Measurements from ENCODE around the gene LRMDA.

LRMDA gene

DNA sequence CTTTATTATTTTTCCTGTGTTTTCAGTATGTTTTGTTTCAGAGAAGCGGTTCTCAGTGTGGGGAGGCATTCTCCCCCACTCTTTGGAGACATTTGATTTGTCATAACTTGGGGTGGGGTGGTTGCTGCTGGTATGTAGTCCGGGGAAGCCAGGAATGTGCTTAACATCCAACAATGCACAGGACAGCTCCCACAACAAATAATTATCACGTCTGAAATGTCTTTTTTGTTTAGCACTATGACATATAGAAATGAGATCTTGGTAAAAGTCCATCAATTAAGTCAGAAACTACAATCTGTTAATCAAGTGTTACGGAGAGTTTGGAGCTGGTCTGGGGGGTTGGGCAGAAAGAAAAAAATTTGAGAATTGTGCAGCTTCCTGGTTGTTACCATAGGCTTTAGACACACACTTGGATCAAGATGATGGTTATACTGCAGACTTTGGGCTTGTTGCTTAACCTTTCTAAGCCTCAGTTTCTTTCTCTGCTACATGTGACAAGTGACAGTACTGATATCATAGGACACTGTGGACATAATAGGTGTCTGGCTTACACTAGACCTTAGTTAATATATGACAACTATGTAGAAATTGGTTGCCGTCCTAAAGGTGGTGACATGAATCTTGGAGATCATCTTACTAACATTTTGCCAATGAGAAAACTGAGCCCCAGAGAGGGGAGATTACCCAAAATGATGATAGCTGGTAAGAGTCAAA is 113.7 kb downstream of the LRMDA start:
- DNase-seq: no peak

DNA sequence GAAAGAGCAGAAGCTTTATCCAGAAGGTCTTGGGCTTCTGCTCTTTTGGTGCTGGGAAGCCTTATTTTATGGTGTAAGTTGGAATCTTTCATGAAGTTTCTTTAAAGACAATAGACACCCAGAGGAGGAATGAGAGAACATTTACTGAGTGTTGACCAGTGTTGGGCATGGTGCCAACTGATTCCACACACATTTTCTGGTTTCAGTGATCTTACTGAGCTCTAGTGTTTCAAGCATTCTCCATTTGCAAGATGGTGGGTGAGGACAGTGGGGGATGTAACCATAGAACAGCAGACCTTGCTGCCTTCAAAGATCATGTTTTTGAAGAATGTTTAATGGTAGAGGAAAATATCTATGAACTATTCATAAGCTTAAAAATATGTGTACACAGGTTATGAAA is 114.6 kb downstream of the LRMDA start:
- in situ Hi-C loops (cut with MboI; ENCODE audit: low pct_unique_long_range_greater_than_20kb, low sequenced_read_pairs): no loop called here
- DNase-seq: no peak

More for the DNA sequence above, 113.7 kb downstream of the LRMDA start:
- in situ Hi-C loops (cut with MboI; ENCODE audit: low pct_unique_long_range_greater_than_20kb, low sequenced_read_pairs): no loop called here

DNA sequence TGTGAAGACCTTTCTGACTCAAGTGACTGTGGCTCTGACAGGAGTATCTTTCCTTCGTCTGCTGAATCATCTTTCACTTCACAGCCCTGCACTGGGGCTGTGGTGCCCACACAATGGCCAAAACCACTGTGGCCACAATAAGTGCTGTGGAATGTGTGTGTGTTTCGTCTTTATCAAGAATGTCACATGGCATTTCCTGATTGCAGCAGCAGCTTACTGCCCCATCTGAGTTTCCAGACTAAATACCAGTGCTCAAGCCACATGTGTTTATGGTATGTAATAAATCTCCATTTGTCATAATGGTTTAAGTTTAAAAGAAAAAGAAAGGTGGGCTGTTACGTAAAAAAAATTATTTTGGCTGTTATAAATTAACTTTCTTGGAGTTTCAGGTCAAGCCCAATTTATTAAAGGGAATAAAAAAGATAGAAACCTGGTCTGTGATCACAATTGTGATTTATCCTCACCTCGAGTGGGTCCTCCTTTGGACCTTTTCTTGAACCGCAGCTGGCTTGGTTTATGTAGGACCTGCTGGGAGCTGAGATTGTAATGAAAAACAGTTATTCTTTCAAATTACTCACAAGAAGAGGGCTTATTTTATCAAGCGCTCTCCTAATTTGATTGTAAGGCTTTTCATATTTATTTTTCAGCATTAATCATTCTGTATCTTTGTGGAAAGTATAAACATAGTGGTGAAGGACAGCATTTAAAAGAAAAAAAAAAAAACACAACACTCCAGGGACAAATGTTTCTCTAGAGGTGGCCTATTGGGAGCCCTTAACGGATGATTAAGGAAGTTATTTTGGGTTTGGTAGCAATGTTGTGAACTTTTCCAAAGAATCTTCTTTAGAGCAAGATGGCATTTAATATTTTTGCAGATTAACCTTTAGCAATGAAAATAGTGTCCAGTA is 116.2 kb downstream of the LRMDA start:
- DNase-seq: peak; percentile 73
- in situ Hi-C loops (cut with MboI; ENCODE audit: low pct_unique_long_range_greater_than_20kb, low sequenced_read_pairs): no loop called here

DNA sequence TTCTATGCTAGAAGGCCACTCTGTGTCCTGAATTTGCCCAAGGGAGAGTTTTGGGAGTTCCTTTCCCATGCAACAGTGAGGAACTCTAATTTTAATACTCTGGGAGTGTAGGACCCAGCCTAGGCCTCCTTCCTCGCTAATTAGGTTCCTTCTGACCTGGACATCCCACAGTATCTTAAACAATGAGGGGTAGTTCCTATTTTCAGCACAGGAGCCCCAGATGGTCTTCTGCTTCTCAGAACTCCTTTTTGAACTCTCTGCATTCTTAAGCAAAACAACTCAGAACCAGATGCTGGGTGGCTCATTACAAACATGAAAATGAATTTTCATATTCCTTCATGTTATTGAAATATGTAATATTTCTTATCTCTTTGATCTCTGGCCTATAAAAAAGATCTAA is 116.9 kb downstream of the LRMDA start:
- peak; percentile 39 for DNase-seq
- in situ Hi-C loops (cut with MboI; ENCODE audit: low pct_unique_long_range_greater_than_20kb, low sequenced_read_pairs): no loop called here

DNA sequence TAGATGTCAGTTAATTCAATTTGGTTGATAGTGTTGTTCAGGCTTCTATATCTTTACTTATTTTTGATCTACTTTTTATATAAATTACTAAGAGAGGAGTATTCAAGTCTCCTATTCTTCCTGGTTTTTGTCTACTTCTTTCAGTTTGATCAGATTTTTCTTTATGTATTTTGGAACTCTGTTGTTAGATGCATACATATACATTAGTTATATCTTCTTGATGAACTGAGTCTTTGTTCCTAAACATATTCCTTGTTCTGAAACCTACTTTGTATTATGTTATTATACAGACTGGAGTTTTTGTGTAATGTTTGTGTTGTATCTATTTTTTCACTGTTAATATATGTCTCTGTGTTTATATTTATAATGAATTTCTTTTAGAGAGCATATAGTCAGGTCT is 118.8 kb downstream of the LRMDA start:
- in situ Hi-C loops (cut with MboI; ENCODE audit: low pct_unique_long_range_greater_than_20kb, low sequenced_read_pairs): no loop called here
- no peak for DNase-seq

DNA sequence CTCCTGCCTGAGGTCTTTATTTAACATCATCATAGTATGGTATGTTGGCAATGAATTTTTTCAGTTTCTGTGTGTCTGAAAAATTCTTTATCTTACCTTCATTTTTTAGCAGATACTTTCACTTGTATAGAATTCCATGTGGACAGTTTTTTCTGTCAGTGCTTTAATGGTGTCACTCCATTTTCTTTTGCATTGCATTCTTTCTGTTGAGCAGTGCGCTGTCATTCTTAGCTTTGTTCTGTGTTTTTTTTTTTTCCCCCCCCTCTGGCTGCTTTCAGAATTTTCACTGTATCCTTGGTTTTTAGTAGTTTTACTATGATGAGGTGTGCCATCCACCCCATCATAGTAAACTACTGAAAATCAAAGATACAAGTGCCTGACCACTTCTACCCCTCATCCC is 120.7 kb downstream of the LRMDA start:
- in situ Hi-C loops (cut with MboI; ENCODE audit: low pct_unique_long_range_greater_than_20kb, low sequenced_read_pairs): no loop called here

DNA sequence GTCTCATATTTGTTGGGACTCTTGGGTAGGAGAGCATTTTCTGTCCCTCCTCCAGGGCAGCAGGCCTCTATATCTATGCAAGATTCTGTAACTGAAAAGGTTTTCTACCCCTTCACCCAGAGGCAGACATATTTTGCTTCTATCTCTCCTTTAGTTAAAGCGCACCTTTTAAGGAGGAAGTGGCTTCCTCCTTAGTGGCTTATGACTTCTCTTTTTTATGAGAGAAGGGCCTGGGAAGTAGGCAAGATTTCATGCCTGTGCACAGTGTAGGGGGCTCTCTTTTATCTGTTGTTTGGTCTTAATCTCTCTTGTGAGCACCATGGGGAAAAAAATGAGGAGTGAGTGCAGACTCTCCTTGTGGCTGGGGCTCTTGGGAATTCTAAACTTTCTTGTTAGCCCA is 122.1 kb downstream of the LRMDA start:
- DNase-seq: peak; percentile 62
- in situ Hi-C loops (cut with MboI; ENCODE audit: low pct_unique_long_range_greater_than_20kb, low sequenced_read_pairs): no loop called here

More for the DNA sequence above, 120.7 kb downstream of the LRMDA start:
- DNase-seq: no peak

DNA sequence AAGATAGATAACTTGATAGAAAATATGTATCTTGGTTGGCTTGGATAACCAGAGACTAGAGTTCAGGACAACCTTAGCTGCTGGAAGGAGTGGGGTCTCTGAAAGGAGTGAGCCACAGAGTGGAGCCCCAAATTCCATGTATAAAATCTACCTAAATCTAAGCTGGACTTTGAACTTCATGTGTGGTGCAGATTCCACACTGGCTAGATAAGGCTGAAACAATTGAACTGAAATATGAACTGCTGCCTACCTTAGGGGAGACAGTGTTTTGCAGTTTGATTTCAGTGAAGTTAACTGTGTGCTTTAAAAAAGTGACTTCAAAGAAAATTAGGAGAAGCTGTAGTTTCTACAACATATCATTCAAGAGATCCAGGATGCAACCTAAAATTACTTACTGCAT is 123.9 kb downstream of the LRMDA start:
- DNase-seq: no peak
- in situ Hi-C loops (cut with MboI; ENCODE audit: low pct_unique_long_range_greater_than_20kb, low sequenced_read_pairs): no loop called here

DNA sequence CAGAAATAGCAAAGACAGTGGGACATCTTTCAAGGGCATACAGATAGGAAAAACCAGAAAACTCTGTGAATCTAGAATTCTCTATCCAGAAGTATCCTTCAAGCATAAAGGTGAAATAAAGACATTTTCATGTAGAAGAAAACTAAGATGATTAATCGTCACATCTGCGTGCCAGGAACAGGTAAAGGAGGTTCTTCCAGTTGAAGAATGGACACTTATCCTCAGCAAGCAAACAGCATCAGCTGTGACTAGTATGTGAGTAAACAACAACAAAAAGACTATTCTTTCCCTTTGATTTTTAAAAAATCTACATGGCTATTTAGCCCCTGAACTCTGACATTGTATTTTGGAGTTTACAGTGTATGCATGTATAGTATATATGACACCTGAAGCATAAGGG is 124.9 kb downstream of the LRMDA start:
- no peak for DNase-seq
- in situ Hi-C loops (cut with MboI; ENCODE audit: low pct_unique_long_range_greater_than_20kb, low sequenced_read_pairs): no loop called here

DNA sequence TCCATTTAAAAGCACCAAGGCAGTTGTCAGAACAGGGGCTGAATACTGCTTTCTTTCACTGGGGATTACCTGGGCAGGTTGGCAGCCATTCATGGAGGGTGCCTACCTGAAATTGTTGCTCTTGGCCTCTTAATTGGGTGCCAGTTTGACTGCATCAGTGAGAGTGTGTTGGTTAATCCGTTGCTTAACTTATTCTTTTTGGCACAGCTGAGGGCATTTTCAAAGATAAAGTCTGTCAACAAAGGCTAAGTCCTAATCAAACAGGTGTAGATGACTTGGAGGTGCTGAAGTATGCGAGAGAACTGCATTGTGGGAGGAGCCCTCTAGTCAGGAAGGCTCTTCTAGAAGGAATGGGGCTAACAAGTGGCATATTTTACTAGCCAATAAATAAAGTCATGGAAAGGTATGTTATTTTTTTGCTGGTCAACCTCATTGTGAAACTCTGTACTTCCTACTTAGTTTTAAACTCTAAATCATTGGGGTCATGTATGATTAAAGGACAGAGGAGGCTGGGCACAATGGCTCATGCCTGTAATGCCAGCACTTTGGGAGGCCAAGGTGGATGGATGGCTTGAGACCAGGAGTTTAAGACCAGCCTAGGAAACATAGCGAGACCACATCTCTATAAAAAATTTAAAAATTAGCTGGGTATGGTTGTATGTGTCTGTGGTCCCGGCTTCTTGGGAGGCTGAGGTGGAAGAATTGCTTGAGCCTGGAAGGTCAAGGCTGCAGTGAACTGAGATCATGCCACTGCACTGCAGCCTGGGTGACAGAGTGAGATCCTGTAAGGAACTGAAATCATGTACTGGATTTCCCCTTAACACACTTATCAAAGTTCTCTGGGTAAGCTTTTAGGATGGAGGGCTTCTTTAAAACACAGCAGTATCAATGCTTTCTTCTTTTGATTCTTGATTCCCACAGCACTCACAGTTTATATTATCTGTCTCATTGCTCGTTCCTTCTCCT is 134.1 kb downstream of the LRMDA start:
- in situ Hi-C loops (cut with MboI; ENCODE audit: low pct_unique_long_range_greater_than_20kb, low sequenced_read_pairs): no loop called here
- DNase-seq: no peak

DNA sequence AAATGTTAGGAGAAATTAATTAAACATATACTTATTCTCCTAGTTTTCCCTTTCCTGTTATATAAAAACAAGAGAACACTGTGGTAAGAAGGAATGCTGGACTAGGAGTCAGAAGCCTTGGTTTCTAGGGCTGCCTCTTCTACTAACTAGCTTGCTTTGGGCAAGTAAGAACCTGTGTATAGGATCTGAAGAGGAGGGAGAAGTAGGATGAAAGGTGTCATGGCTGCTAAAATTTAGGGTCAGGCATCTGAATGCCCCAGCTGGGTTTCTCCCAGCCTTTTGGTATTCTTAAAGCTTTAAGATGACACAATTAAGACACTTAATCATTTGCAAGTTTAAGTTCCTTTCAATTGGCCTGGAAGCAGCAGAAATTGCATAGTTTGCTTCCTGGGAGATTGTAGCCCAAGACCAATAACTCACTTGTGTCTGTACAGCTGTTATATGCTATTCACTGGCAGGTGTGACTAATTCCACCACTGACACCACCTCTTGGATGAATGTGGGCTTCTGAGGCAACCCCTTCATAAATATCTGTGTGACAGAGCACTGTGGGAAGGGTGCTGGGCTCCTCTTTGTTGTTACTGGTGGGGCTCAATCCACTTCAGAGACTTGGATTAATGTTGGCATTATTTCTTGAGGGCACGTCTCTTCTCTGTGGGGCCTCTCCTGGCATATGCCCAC is 137.2 kb downstream of the LRMDA start:
- DNase-seq: no peak
- in situ Hi-C loops (cut with MboI; ENCODE audit: low pct_unique_long_range_greater_than_20kb, low sequenced_read_pairs): no loop called here

DNA sequence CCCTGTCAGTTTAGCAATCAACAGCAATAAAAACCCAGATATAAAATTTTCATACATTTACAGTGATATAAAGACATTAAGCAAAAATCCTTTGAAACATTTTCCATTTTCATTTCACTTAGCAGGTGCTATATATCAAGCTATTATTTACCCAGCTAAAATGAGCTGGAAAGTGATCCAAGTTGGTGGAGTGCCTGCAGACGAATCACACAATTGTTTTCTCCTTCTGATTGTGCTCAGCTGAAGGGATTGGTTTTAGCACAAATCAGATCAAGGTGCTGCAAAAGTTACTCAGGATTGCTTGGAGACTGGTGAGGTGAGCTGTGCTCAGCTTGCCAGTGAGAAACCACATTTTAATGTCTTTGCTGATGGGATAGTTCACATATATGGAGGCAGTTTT is 138.1 kb downstream of the LRMDA start:
- in situ Hi-C loops (cut with MboI; ENCODE audit: low pct_unique_long_range_greater_than_20kb, low sequenced_read_pairs): no loop called here
- no peak for DNase-seq

DNA sequence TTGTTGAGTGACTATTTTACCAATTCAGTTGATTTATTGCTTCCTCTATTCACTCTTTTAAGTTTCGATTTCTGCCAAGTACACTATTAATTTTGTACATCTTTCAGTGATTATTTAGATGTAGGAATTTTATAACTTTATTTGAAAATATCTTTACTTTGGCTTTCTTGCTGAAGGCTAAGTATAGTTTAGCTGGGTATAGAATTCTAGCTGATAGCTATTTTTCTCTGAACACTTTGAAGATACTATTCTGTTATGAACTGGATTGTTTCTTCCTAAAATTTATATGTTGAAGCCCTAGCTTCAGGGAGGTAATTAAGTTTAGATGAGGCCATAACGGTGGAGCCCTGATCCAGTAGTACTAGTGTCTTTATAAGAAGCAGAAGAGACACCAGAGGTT is 141.1 kb downstream of the LRMDA start:
- no peak for DNase-seq
- in situ Hi-C loops (cut with MboI; ENCODE audit: low pct_unique_long_range_greater_than_20kb, low sequenced_read_pairs): no loop called here

DNA sequence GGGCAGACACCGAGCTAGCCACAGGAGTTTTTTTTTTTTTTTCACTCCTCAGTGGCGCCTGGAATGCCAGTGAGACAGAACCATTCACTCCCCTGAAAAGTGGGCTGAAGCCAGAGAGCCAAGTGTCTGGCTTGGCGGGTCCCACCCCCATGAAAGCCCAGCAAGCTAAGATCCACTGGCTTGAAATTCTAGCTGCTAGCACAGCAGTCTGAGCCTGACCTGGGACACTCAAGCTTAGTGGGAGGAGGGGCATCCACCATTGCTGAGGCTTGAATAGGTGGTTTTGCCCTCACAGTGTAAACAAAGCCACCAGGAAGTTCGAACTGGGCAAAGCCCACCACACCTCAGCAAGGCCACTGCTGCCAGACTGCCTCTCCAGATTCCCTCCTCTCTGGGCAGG is 144.5 kb downstream of the LRMDA start:
- no peak for DNase-seq

DNA sequence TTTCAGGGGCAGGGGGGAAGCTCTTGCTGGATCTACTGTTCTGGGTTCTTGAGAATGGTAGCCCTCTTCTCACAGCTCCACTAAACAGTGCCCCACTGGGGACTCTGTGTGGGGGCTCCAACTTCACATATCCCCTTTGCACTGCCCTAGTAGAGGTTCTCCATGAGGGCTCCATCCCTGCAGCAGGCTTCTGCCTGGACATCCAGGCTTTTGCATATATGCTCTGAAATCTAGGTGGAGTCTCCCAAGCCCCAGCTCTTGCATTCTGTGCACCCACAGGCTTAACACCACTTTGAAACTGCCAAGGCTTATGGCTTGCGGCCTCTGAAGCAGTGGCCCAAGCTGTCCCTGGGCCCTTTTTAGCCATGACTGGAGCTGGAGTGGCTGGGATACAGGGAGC is 150.7 kb downstream of the LRMDA start:
- in situ Hi-C loops (cut with MboI; ENCODE audit: low pct_unique_long_range_greater_than_20kb, low sequenced_read_pairs): no loop called here
- no peak for DNase-seq

More for the DNA sequence above, 144.5 kb downstream of the LRMDA start:
- in situ Hi-C loops (cut with MboI; ENCODE audit: low pct_unique_long_range_greater_than_20kb, low sequenced_read_pairs): no loop called here

DNA sequence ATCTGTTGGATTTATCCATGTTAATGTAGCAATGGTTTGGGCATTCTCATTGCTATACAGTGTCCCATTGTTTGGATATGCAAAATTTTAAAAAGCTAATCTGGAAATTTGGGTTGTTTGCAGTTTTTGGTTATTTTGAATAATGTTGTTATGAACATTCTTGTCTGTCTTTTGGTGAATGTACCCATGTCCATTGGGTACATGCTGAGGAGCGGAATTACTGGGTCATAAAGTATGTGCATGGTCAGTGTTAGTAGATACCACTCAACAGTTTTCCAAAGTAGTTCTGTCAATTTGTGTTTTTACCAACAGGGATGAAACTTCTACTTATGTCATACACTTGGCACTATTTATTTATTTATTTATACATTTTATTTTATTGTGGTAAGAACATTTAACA is 153.9 kb downstream of the LRMDA start:
- no peak for DNase-seq
- in situ Hi-C loops (cut with MboI; ENCODE audit: low pct_unique_long_range_greater_than_20kb, low sequenced_read_pairs): no loop called here

DNA sequence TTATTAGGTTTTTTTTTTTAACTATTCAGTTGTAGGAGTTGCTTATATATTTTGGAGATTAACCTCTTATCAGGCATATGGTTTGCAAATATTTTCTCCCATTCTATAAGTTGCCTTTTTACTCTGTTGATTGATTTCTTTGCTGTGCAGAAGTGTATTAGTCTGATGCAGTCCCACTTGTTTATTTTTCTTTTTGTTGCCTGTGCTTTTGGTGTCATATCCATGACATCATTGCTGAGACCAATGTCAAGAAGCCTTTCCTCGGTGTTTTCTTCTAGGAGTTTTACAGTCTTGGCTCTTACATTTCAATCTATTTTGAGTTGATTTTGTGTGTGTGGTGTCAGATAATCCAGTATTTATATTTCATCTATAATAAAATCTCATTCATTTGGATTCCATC is 155.4 kb downstream of the LRMDA start:
- no peak for DNase-seq
- in situ Hi-C loops (cut with MboI; ENCODE audit: low pct_unique_long_range_greater_than_20kb, low sequenced_read_pairs): no loop called here

DNA sequence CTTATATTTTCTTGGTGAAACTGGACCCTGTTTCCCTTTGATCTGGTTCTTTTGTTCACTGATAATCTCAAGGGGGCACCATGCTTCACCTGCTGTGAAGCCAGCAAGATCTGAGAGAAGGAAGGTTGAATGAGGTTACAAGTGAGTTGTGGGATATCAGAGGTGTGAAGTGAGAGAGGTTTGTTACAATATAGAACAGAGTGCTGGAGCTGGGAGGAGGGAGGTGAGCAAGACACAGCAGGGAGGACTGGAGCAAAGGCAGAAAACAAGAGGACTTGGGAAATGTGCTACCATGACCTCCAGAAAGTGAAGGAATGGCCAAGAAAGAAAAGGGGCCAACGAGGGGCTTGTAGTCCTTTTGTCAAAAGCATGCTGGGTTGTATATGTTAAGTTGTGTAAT is 156.6 kb downstream of the LRMDA start:
- in situ Hi-C loops (cut with MboI; ENCODE audit: low pct_unique_long_range_greater_than_20kb, low sequenced_read_pairs): no loop called here

More for the DNA sequence above, 156.6 kb downstream of the LRMDA start:
- no peak for DNase-seq
